ENCODE measurements around the gene KLF6.
"Not testable (repeated sequence)": the region's sequence is repeated elsewhere in the genome, so short reads cannot be mapped to it uniquely, and the experiment has no call there.

DNA sequence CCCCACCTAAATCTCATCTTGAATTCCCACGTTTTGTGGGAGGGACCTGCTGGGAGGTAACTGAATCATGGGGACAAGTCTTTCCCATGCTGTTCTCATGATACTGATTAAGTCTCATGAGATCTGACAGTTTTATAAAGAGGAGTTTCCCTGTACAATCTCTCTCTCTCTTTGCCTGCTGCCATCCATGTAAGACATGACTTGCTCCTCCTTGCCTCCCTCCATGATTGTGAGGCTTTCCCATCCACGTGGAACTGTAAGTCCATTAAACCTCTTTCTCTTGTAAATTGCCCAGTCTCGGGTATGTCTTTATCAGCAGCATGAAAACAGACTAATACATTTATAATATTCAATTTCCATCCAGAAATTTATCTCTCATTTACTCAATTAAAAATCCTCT lies 52.8 kb downstream of the KLF6 start:
- TF ChIP-seq PATZ1 (tag by site-specific recombination; IDR thresholded peaks at IDR 0.05); HOXA7 (CRISPR knock-in tag; IDR thresholded peaks at IDR 0.05; ENCODE audit: borderline replicate concordance): not testable (repeated sequence)
